ENCODE results near the gene LAMA3. TPM values are rescaled to one million over a fixed set of nuclear protein-coding genes. Genes with fewer than 3 reads are reported as not detected.

LAMA3 gene
- total and polyA plus RNA-seq, 10 of the 15 experiments (the other 5 are each of a cell fraction or from before 2014, with no cell fraction given), result 0.37 to 6.5 (median 5.4) TPM

- no peak for FAIRE-seq
- H3K9me3 ChIP-seq (replicated peaks; ENCODE audit: control insufficient read depth, insufficient read depth, low read length), result no peaks in the 10 kb centered on the region
- H3K4me2 ChIP-seq (ENCODE audit: control insufficient read depth, insufficient read depth), result no peak overlapping the region
- BruUV-seq (replicated peaks), result no TSS peak
- CTCF ChIA-PET, result no interaction called here
- in situ Hi-C loops (cut with MboI) (no loop called here), intact Hi-C loops (cut with micrococcal nuclease; ENCODE audit: unreplicated experiment) (no loop called here)
- H3K79me2 ChIP-seq (ENCODE audit: control insufficient read depth, insufficient read depth, low read length), result no peaks in the 10 kb centered on the region
- TF ChIP-seq SP1 (IDR thresholded peaks at IDR 0.05; ENCODE audit: low read depth, low read length) (no peak), ZBTB11 (CRISPR knock-in tag; IDR thresholded peaks at IDR 0.05) (no peak), NR2C2 (IDR thresholded peaks at IDR 0.05; ENCODE audit: borderline replicate concordance, control insufficient read depth, insufficient read length, low read depth) (no peak), SPI1 (IDR thresholded peaks at IDR 0.05; ENCODE audit: borderline replicate concordance, insufficient read depth, low read depth, low read length) (no peak), RELB (IDR thresholded peaks at IDR 0.05; ENCODE audit: low read depth) (no peak), STAT3 (IDR thresholded peaks at IDR 0.05; ENCODE audit: low read depth, low read length) (no peak), NBN (IDR thresholded peaks at IDR 0.05) (no peak), YBX1 (IDR thresholded peaks at IDR 0.05) (no peak), GABPA (IDR thresholded peaks at IDR 0.05; ENCODE audit: low read depth) (no peak), RELA (IDR thresholded peaks at IDR 0.05; ENCODE audit: borderline replicate concordance, partially characterized antibody) (no peak), ZBTB33 (IDR thresholded peaks at IDR 0.05) (no peak)
- H3K27me3 ChIP-seq (replicated peaks in 1 of 2; ENCODE audit: control insufficient read depth in 2 of 2, insufficient read depth in 2 of 2, low read length in 1 of 2), result no peaks in the 10 kb centered on the region; a peak in 1 of 4 replicates
- H3K27ac ChIP-seq (ENCODE audit: control insufficient read depth, insufficient read depth), result no peak overlapping the region
- 76% methylated on average over 12 of the region's 12 CpGs for WGBS (ENCODE audit: insufficient coverage, insufficient replicate concordance, low lambda C conversion rate, missing lambda C conversion rate)
- RAD21 ChIA-PET (ENCODE audit: unreplicated experiment), result no interaction called here
- ATAC-seq, result no peak
- SMC1A ChIA-PET (ENCODE audit: uncharacterized antibody, unreplicated experiment), result interaction anchor here (0.6 to 1.6 kb wide), 4 partner anchors 24 to 784 kb away, joined by 3 to 4 read pairs (median 4); no protein-coding TSS in a partner anchor
- POLR2A ChIA-PET, result no interaction called here
- no peaks in the 10 kb centered on the region for H3K36me3 ChIP-seq (ENCODE audit: control insufficient read depth in 2 of 2, insufficient read depth in 2 of 2, low read length in 1 of 2)
- DNase-seq (ENCODE audit: low read depth, low spot score), result no peak
- H2AFZ ChIP-seq (ENCODE audit: control insufficient read depth, low read depth, low read length), result no peak overlapping the region
- no peak overlapping the region for H3K4me3 ChIP-seq
- no peaks in the 10 kb centered on the region for H4K20me1 ChIP-seq (ENCODE audit: control insufficient read depth, insufficient read depth)
- H3K4me1 ChIP-seq (ENCODE audit: control insufficient read depth, insufficient read depth, low read length), result no peaks in the 10 kb centered on the region
- H3K9ac ChIP-seq (ENCODE audit: control insufficient read depth, insufficient read depth, low read length), result no peak overlapping the region
These were observed 232.5 kb downstream of the LAMA3 start for GRCh38 chr18:23921716-23922285.

Data from GM12878 (cell line).